Natural killer cell (primary cell): ENCODE measurements around the gene CAPN11. TPM values are rescaled to one million over a fixed set of nuclear protein-coding genes. Genes with fewer than 3 reads are reported as not detected.
A peak's percentile ranks its signal among the peaks of the same experiment; 100 is the strongest.

Source experiments
- ATAC-seq, 3 donors: fragments of 150-1000 bp in 2 of 3; fragments of 200-7000 bp in 1 of 3; cut with Tn5 transposase; 1 replicate in 1 of 3; 2 replicates in 2 of 3; pipeline ENCODE4 v1.10.0; 2021; ENCODE audit warnings: mild to moderate bottlenecking in 2 of 3, moderate library complexity in 2 of 3
- DNase-seq, 2 donors: peaks; one replicate each; pipeline versions ENCODE4 v3.0.0 to v3.0.0-alpha.2; 2013 to 2021; ENCODE audit warnings: mixed read lengths in 1 of 2
- H3K27ac ChIP-seq: one replicate; pipeline ENCODE4 v1.5.1; 2013; ENCODE audit warnings: mild to moderate bottlenecking, low read length
- H3K27me3 ChIP-seq: one replicate; pipeline ENCODE4 v1.6.1; 2013; ENCODE audit warnings: low read length; ENCODE audit not compliant: control insufficient read depth, insufficient read depth
- H3K36me3 ChIP-seq: one replicate; pipeline ENCODE4 v1.6.1; 2013; ENCODE audit warnings: low read length; ENCODE audit not compliant: control insufficient read depth, insufficient read depth
- H3K4me1 ChIP-seq: one replicate; pipeline ENCODE4 v1.6.1; 2013; ENCODE audit warnings: low read length; ENCODE audit not compliant: control insufficient read depth, insufficient read depth
- H3K4me3 ChIP-seq: one replicate; pipeline ENCODE4 v1.5.1; 2013; ENCODE audit warnings: low read length
- H3K9me3 ChIP-seq: one replicate; pipeline ENCODE4 v1.6.1; 2013; ENCODE audit warnings: low read length; ENCODE audit not compliant: control insufficient read depth, insufficient read depth
- H3K27ac Mint-ChIP-seq, 2 donors: one replicate each; pipeline ENCODE4 v1.8.0; 2022; ENCODE audit warnings: mild to moderate bottlenecking in 2 of 2, mixed read lengths in 2 of 2, moderate library complexity in 1 of 2
- H3K27me3 Mint-ChIP-seq, 2 donors: one replicate each; pipeline ENCODE4 v1.8.0; 2022; ENCODE audit warnings: low read depth in 2 of 2, mixed read lengths in 2 of 2
- H3K36me3 Mint-ChIP-seq: one replicate; pipeline ENCODE4 v1.8.0; 2022; ENCODE audit warnings: mixed read lengths
- H3K4me1 Mint-ChIP-seq, 2 donors: one replicate each; pipeline ENCODE4 v1.8.0; 2022; ENCODE audit warnings: mixed read lengths in 2 of 2
- H3K4me3 Mint-ChIP-seq: one replicate; pipeline ENCODE4 v1.8.0; 2022; ENCODE audit warnings: mild to moderate bottlenecking, moderate library complexity, mixed read lengths
- H3K9me3 Mint-ChIP-seq, 2 donors: one replicate each; pipeline ENCODE4 v1.8.0; 2022; ENCODE audit warnings: mixed read lengths in 2 of 2
- CTCF ChIP-seq: fragments of 200-600 bp; IDR thresholded peaks from one replicate; pipeline ENCODE4 v1.8.0; 2022; ENCODE audit warnings: antibody characterized with exemption
- WGBS: methylation state at CpG from one replicate; pipeline ENCODE4 v1.1.7; 2013; ENCODE audit warnings: missing lambda C conversion rate; ENCODE audit not compliant: insufficient coverage; 5-methylcytosine and 5-hydroxymethylcytosine counted together
- intact Hi-C: fragments of 100-400 bp; cut with micrococcal nuclease; formaldehyde crosslinking; loops from one replicate; pipeline ENCODE4 v1.14.2; 2022
- total RNA-seq, 4 donors: library from RNA; stranded (reverse); fragments of 120-200 nt in 1 of 4; gene quantifications; one replicate each; pipeline versions ENCODE4 v1.2.3 to v1.2.4, GENCODE V29; 2013 to 2022

Gene CAPN11
- total RNA-seq, 3 donors from 2014 or later (not counting 1 experiment from before 2014, with no cell fraction given) = not detected

- Histone ChIP-seq H3K4me3 (no peak overlapping the region), H3K27ac (no peak overlapping the region), H3K36me3 (peaks cover 4% of the 10 kb centered on the region), H3K27me3 (no peaks in the 10 kb centered on the region), H3K4me1 (peaks cover 5% of the 10 kb centered on the region), H3K9me3 (no peaks in the 10 kb centered on the region)
- no peaks in the 10 kb centered on the region for H3K9me3 Mint-ChIP-seq
- peaks cover 12 to 21% of the 10 kb centered on the region in 2 donors for H3K4me1 Mint-ChIP-seq
- H3K36me3 Mint-ChIP-seq = no peaks in the 10 kb centered on the region
- WGBS = 56% methylated on average over 6 of the region's 9 CpGs
- no peak for TF ChIP-seq CTCF
- no peaks in the 10 kb centered on the region for H3K27me3 Mint-ChIP-seq
- ATAC-seq = peak in 1 of 3 donors; percentile 9
- no peak overlapping the region for H3K4me3 Mint-ChIP-seq
- no peak for DNase-seq
- H3K27ac Mint-ChIP-seq = peak overlapping the region in 1 of 2 donors; percentile 48
- intact Hi-C loops = no loop called here
Measured at GRCh38 chr6:44133003-44133931, 25.4 kb upstream of the CAPN11 start.

- H3K27ac Mint-ChIP-seq = peak overlapping the region in 1 of 2 donors; percentile 51
- H3K9me3 Mint-ChIP-seq = no peaks in the 10 kb centered on the region
- no peaks in the 10 kb centered on the region for H3K4me1 ChIP-seq
- H3K36me3 Mint-ChIP-seq = no peaks in the 10 kb centered on the region
- H3K4me3 Mint-ChIP-seq = no peak overlapping the region
- H3K4me1 Mint-ChIP-seq = peaks cover 6 to 20% of the 10 kb centered on the region in 2 donors
- WGBS = 93% methylated on average over 8 of the region's 12 CpGs
- H3K27ac ChIP-seq = no peak overlapping the region
- ATAC-seq (peak in 1 of 3 donors; percentile 7), DNase-seq (no peak)
- H3K27me3 Mint-ChIP-seq = no peaks in the 10 kb centered on the region
- H3K36me3 ChIP-seq = peaks cover 6% of the 10 kb centered on the region
- no peaks in the 10 kb centered on the region for H3K27me3 ChIP-seq
- no peak overlapping the region for H3K4me3 ChIP-seq
- no peaks in the 10 kb centered on the region for H3K9me3 ChIP-seq
- TF ChIP-seq CTCF = no peak
- intact Hi-C loops = no loop called here
Measured at GRCh38 chr6:44133981-44134711, 24.5 kb upstream of the CAPN11 start.

GRCh38 chr6:44135173-44135758 lies 23.4 kb upstream of the CAPN11 start:
- Histone ChIP-seq H3K27ac (no peak overlapping the region), H3K27me3 (no peaks in the 10 kb centered on the region), H3K9me3 (no peaks in the 10 kb centered on the region), H3K4me1 (no peaks in the 10 kb centered on the region), H3K36me3 (peaks cover 15% of the 10 kb centered on the region), H3K4me3 (no peak overlapping the region)
- DNase-seq = no peak
- no peak overlapping the region for H3K4me3 Mint-ChIP-seq
- no peaks in the 10 kb centered on the region for H3K36me3 Mint-ChIP-seq
- H3K4me1 Mint-ChIP-seq = peaks cover 0 to 21% of the 10 kb centered on the region in 2 donors
- intact Hi-C loops = no loop called here
- H3K27ac Mint-ChIP-seq = no peak overlapping the region
- H3K27me3 Mint-ChIP-seq = no peaks in the 10 kb centered on the region
- no peak for ATAC-seq
- no peaks in the 10 kb centered on the region for H3K9me3 Mint-ChIP-seq
- 95% methylated on average over 10 of the region's 10 CpGs for WGBS
- TF ChIP-seq CTCF = no peak
